Retinal pigment epithelial cell (primary cell): ENCODE measurements around the gene TYRO3.
A peak's percentile ranks its signal among the peaks of the same experiment; 100 is the strongest.

Source experiments
- DNase-seq: peaks from one replicate; pipeline ENCODE4 v3.0.0-alpha.2; 2010; ENCODE audit warnings: low read depth
- H3K4me3 ChIP-seq: 2 replicates; pipeline ENCODE4 v1.5.1; 2011; ENCODE audit warnings: mild to moderate bottlenecking, low read length, control low read depth, moderate library complexity
- CTCF ChIP-seq: conservative IDR thresholded peaks from 2 replicates; pipeline ENCODE4 v1.5.1; 2011; ENCODE audit warnings: low read depth, low read length, control low read depth, inconsistent platforms

TYRO3 gene

GRCh38 chr15:41561104-41561776 lies 2.2 kb downstream of the TYRO3 start:
- TF ChIP-seq CTCF, result no peak
- no peak overlapping the region for H3K4me3 ChIP-seq

GRCh38 chr15:41561777-41562145 lies 2.7 kb downstream of the TYRO3 start:
- H3K4me3 ChIP-seq, result no peak overlapping the region
- DNase-seq, result no peak
- peak; percentile 28 for TF ChIP-seq CTCF

More at GRCh38 chr15:41561104-41561776, 2.2 kb downstream of the TYRO3 start:
- DNase-seq, result no peak

GRCh38 chr15:41562244-41562643 lies 3.2 kb downstream of the TYRO3 start:
- no peak overlapping the region for H3K4me3 ChIP-seq
- no peak for DNase-seq
- TF ChIP-seq CTCF, result no peak

GRCh38 chr15:41562784-41563198 lies 3.8 kb downstream of the TYRO3 start:
- no peak for TF ChIP-seq CTCF

GRCh38 chr15:41564286-41564959 lies 5.4 kb downstream of the TYRO3 start:
- H3K4me3 ChIP-seq, result no peak overlapping the region
- DNase-seq, result no peak
- peak; percentile 4 for TF ChIP-seq CTCF

More at GRCh38 chr15:41562784-41563198, 3.8 kb downstream of the TYRO3 start:
- H3K4me3 ChIP-seq, result no peak overlapping the region
- no peak for DNase-seq

GRCh38 chr15:41564960-41565502 lies 6.0 kb downstream of the TYRO3 start:
- no peak overlapping the region for H3K4me3 ChIP-seq
- no peak for TF ChIP-seq CTCF
- DNase-seq, result no peak
